ENCODE results near the gene GINS2. TPM values are rescaled to one million over a fixed set of nuclear protein-coding genes. Genes with fewer than 3 reads are reported as not detected.

GINS2 gene
- total RNA-seq, 2 experiments from 2014 or later = 1.1 to 1.4 TPM

GRCh38 chr16:85637808-85638647 lies 50.7 kb downstream of the GINS2 start:
- POLR2A ChIA-PET = no interaction called here
- no peak for TF ChIP-seq CTCF (IDR thresholded peaks at IDR 0.05)
- no peaks in the 10 kb centered on the region for H3K27me3 Mint-ChIP-seq
- Histone ChIP-seq H3K27me3 (ENCODE audit: control insufficient read depth in 1 of 2, insufficient read depth in 2 of 2, low read length in 2 of 2) (no peaks in the 10 kb centered on the region), H3K36me3 (ENCODE audit: insufficient read depth, low read length) (peaks cover 6% of the 10 kb centered on the region), H3K4me3 (ENCODE audit: low read length) (no peak overlapping the region), H3K9me3 (ENCODE audit: control insufficient read depth in 1 of 2, insufficient read depth in 1 of 2, low read length in 2 of 2) (no peaks in the 10 kb centered on the region), H3K27ac (ENCODE audit: low read depth in 1 of 2, low read length in 2 of 2) (no peak overlapping the region), H3K4me1 (ENCODE audit: insufficient read depth, low read length) (peaks cover 4% of the 10 kb centered on the region)
- H3K4me3 Mint-ChIP-seq = no peak overlapping the region
- intact Hi-C loops (cut with DNase I, micrococcal nuclease) = no loop called here
- DNase-seq = no peak
- H3K36me3 Mint-ChIP-seq (ENCODE audit: low read depth) = no peaks in the 10 kb centered on the region
- CTCF ChIA-PET = no interaction called here
- ATAC-seq (ENCODE audit: poor library complexity) = no peak
- H3K4me1 Mint-ChIP-seq (ENCODE audit: low read depth) = no peaks in the 10 kb centered on the region
- H3K9me3 Mint-ChIP-seq = no peaks in the 10 kb centered on the region
- no peak overlapping the region for H3K27ac Mint-ChIP-seq

- Histone ChIP-seq H3K4me3 (ENCODE audit: low read length) (no peak overlapping the region), H3K4me1 (ENCODE audit: insufficient read depth, low read length) (peaks cover 4% of the 10 kb centered on the region), H3K9me3 (ENCODE audit: control insufficient read depth in 1 of 2, insufficient read depth in 1 of 2, low read length in 2 of 2) (no peaks in the 10 kb centered on the region), H3K36me3 (ENCODE audit: insufficient read depth, low read length) (peaks cover 6% of the 10 kb centered on the region), H3K27ac (ENCODE audit: low read depth in 1 of 2, low read length in 2 of 2) (no peak overlapping the region), H3K27me3 (ENCODE audit: control insufficient read depth in 1 of 2, insufficient read depth in 2 of 2, low read length in 2 of 2) (no peaks in the 10 kb centered on the region)
- POLR2A ChIA-PET = no interaction called here
- Mint-ChIP-seq H3K4me3 (no peak overlapping the region), H3K27ac (no peak overlapping the region), H3K4me1 (ENCODE audit: low read depth) (no peaks in the 10 kb centered on the region), H3K36me3 (ENCODE audit: low read depth) (no peaks in the 10 kb centered on the region), H3K9me3 (no peaks in the 10 kb centered on the region), H3K27me3 (no peaks in the 10 kb centered on the region)
- CTCF ChIA-PET = no interaction called here
- DNase-seq (no peak), ATAC-seq (ENCODE audit: poor library complexity) (no peak)
- TF ChIP-seq CTCF (IDR thresholded peaks at IDR 0.05) = no peak
- intact Hi-C loops (cut with DNase I, micrococcal nuclease) = no loop called here
Observed at GRCh38 chr16:85637061-85637807, 51.5 kb downstream of the GINS2 start.

GRCh38 chr16:85636234-85636812 lies 52.4 kb downstream of the GINS2 start:
- Mint-ChIP-seq H3K27me3 (no peaks in the 10 kb centered on the region), H3K27ac (no peak overlapping the region), H3K36me3 (ENCODE audit: low read depth) (no peaks in the 10 kb centered on the region), H3K9me3 (no peaks in the 10 kb centered on the region), H3K4me1 (ENCODE audit: low read depth) (no peaks in the 10 kb centered on the region), H3K4me3 (no peak overlapping the region)
- Histone ChIP-seq H3K27me3 (ENCODE audit: control insufficient read depth in 1 of 2, insufficient read depth in 2 of 2, low read length in 2 of 2) (no peaks in the 10 kb centered on the region), H3K36me3 (ENCODE audit: insufficient read depth, low read length) (peaks cover 6% of the 10 kb centered on the region), H3K4me1 (ENCODE audit: insufficient read depth, low read length) (peaks cover 4% of the 10 kb centered on the region), H3K4me3 (ENCODE audit: low read length) (no peak overlapping the region), H3K9me3 (ENCODE audit: control insufficient read depth in 1 of 2, insufficient read depth in 1 of 2, low read length in 2 of 2) (no peaks in the 10 kb centered on the region), H3K27ac (ENCODE audit: low read depth in 1 of 2, low read length in 2 of 2) (no peak overlapping the region)
- ChIA-PET CTCF (no interaction called here), POLR2A (no interaction called here)
- ATAC-seq (ENCODE audit: poor library complexity) = no peak
- no peak for DNase-seq
- intact Hi-C loops (cut with DNase I, micrococcal nuclease) = no loop called here
- TF ChIP-seq CTCF (IDR thresholded peaks at IDR 0.05) = no peak

Data from CD4-positive, alpha-beta T cell (primary cell).